Gastrocnemius medialis (tissue), 4 donors: ENCODE measurements around the gene FBXO24.

Experiments
- CTCF ChIP-seq, 5 experiments: fragments of 450-650 bp in 3 of 5; fragments of 200-600 bp in 2 of 5; sonication (generic) in 2 of 5; IDR thresholded peaks in 4 of 5; conservative IDR thresholded peaks in 1 of 5; 1 replicate in 4 of 5; 2 replicates in 1 of 5; pipeline ENCODE4 v1.5.1; 2016 to 2019; ENCODE audit warnings: antibody characterized with exemption in 5 of 5, mild to moderate bottlenecking in 3 of 5, moderate library complexity in 3 of 5
- POLR2A ChIP-seq, 2 donors: fragments of 450-650 bp; IDR thresholded peaks; one replicate each; pipeline ENCODE4 v1.6.1; 2017; ENCODE audit warnings: antibody characterized with exemption in 2 of 2, mild to moderate bottlenecking in 2 of 2, moderate library complexity in 2 of 2

DNA sequence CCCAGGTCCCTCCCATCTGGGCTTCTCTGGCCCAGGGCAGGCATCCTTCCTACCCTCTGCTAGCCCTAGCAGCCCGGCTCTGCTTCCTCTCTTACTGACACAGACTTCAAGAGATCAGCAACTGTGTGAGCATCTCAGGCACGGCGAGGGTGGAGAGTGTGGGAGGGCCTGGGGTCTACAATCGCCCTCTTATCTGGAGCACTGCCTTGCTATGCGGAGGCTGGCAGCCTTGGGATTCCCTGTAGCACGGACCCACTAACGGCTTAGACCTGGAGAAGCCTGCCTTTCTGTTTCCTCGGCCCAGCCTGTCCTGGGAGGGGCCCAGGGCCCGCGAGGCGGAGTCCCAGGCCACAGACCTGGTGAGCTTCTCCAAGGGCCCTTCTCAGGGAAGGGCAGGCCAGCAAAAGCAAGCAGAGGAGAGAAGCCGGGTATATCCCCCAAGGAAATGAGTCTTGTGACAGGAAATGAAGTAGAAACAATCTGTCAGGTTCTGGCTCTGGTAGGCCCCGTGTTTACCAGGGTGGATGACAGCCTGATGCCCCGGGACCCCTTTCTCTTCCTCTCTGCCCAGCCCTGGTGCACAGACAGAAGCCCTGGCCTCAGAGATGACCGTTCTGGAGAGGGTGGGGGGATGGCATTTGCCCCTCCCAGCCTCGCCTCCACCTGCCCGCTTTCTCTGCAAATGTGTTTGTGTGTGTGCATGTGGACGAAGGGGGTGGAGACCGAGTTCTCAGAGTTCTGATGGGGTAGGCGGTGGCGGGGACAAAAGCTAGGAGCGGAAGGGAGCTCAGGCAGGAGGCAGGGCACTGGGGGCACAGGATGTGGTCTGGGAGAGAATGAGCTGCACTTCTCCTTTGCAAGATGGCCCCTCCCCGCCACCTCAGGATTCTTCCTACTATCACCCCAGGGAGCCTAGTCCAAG lies 2.7 kb upstream of the FBXO24 start:
- TF ChIP-seq CTCF (IDR thresholded peaks at IDR 0.05 in 4 of 5, conservative IDR thresholded peaks at IDR 0.05 in 1 of 5) (no peak), POLR2A (IDR thresholded peaks at IDR 0.05) (no peak)
